DMS 273 (cell line): ENCODE results near the gene CDH8.
"Not testable (repeated sequence)": the region's sequence is repeated elsewhere in the genome, so short reads cannot be mapped to it uniquely, and the experiment has no call there.

ENCODE experiments used
- DNase-seq: peaks from one replicate; lab custom pipeline; 2025; ENCODE audit not compliant: unreplicated experiment; lab: John Stamatoyannopoulos, UW

The CDH8 gene

GRCh38 chr16:61937646-61938045 lies 98.6 kb downstream of the CDH8 start:
- no peak for DNase-seq

- peak; percentile 9 for DNase-seq
Observed at GRCh38 chr16:61936522-61936921, 99.7 kb downstream of the CDH8 start.

DNA sequence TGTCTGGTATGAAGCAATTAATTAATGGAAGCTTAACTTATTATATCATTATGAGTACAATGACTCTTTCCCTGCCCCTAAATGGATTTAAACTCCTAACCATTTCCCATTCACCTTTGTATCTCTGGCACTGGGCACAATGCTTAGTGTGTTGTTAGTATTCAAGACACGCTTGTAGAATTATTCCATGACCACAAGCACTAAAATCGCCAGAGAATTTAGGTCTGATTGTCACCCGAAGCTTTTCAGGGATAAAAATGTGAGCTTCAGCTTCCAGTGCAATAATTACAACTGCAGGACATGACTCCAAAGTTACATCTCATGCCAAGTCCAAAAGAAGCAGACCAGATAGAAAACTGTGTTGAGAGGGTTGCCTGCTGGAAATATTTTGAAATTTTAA lies 101.6 kb downstream of the CDH8 start:
- no peak for DNase-seq

- no peak for DNase-seq
Observed at GRCh38 chr16:61929776-61930175, 106.5 kb downstream of the CDH8 start.

GRCh38 chr16:61926766-61927165 lies 109.5 kb downstream of the CDH8 start:
- DNase-seq, result no peak

DNA sequence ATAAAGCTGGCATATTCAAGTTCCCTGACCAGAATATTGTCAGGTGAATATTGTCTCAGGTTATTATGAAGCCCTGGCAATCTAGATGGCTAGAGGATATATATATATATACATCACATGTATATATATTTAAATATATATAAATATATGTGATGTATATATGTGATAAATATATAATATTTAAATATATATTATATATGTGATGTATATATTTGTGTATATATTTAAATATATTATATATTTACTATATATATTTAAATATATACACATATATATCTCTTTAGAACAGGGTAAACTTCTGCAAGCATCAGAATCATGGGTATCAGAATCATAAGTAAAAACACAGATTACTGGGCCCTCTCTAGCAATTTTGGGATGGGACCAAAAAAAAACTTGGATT lies 112.6 kb downstream of the CDH8 start:
- DNase-seq, result no peak

GRCh38 chr16:61921373-61921772 lies 114.9 kb downstream of the CDH8 start:
- no peak for DNase-seq

GRCh38 chr16:61917865-61918826 lies 118.1 kb downstream of the CDH8 start:
- not testable (repeated sequence) for DNase-seq

DNA sequence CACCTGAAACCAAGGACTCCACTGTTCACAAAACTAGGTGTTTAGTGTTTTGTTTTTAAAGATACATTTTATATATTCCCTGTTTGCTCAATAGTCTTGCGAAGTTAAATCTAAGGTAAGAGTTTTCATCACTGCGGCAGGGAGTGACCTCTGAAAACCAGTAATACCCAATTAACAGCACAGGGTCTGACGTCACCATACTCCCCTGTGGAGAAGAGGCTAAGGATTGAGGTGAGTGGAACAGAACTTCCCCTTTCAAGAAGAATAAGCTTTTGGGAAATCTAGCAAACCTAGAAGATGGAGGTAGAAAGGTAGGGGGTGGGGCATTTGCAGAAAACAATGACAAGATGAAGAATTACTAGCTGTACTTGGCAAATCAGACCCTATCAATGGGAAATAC lies 120.7 kb downstream of the CDH8 start:
- DNase-seq, result no peak

DNA sequence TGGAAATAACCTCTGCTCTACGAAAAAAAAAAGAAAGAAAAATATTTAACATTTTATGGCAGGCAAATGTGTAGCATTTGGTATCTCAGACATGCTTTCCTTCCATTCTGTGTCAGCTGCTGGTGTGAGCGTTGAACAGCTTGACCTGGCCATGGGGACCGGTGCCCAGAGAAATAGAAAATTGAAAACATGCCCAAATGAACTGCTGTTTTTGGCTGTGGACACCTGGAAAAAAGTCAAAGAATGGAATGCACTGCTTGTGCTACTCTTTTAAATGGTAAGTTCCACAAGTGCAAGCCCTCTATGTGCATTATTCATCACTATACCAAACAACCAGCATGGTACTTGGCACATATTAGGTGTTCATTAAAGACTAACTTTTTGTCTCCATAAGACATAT lies 127.2 kb downstream of the CDH8 start:
- DNase-seq, result no peak

DNA sequence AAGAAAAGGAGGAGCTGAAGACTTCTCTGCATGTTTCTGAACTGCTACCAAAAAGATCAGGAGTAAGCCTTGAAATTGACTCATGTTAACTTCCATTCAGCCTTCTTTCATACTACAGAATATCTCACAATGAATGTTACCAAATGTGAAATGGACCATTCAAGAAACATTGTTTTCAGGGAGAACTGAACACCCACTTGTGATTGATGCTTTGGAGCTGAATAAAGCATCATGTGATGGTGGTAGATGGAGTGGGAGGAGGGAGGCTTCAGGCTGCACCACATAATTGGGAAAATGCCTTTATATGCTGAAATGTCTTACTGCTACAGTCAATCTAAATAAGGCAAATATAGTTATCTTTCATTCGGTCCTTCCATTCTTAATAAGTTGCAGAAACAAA lies 127.8 kb downstream of the CDH8 start:
- DNase-seq, result no peak

DNA sequence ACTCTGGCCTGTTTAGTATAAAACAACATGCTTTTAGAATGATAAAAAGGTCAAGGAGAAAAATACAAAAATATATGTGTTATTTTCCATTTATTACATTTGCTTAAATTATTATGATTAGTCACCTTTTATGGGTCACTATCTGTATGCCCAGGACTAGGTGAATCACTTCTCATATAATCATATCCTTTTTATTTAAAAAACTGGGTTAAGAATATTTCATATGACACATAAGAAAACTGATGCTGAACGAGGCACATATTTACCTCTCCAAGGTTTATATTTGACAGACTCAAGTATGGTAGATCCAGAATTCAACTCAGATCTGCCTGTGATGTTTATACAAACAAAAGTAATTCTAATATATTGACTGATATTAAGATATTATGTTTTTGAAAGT lies 134.5 kb downstream of the CDH8 start:
- no peak for DNase-seq

DNA sequence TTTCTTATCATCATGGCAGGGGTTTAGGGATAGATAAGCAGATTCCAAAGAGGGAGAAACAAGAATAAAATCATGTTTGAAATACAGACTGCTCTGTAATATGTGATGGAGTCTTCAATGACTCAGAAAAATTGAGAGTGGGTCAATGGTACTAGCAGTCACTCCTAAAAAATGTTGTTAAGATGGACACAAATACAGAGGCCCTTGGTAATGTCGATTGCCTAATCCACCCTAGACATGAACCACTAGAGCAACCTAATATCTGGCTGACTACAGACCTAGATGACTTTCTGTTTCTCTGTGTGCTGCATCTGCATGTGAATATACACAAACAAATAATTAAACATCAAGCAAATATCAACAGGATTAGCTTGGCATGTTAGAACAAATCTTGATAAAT lies 135.8 kb downstream of the CDH8 start:
- DNase-seq, result no peak

DNA sequence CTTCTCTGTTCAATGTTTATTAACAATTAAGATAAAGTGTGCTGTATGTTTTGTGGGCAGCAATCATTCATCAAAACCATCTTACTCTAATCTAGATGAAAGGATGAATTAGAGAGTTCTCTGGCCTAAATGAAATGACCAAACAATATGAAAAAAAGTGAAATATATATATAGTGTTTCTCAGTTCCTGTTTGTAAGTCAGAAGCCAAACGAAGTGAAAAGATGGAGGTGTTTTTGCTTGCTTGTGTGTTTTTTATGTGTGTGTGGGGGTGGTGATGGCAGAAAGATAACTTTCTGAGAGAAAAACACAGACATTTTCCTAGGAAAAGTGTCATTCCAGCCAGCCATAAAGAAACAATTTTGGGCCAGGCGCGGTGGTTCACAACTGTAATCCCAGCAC lies 138.6 kb downstream of the CDH8 start:
- no peak for DNase-seq

DNA sequence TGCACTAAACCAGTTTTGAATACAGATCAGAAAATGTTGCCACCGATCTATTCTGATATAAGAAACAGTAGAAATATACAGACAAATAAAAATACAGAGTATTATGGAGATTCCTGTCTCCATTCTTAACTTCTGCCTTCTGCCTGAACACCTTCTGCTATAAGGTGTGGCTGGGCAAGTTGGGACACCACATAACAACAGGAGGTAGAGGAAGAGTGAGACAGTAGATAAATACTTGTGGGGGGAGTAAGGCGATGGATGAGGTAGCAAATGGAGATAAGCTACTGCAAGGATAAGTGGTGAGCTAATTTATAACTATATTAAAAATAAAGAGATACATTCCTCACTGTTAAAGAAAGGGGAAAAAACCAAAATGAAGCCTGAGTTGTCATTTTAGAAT lies 143.7 kb downstream of the CDH8 start:
- DNase-seq, result no peak

DNA sequence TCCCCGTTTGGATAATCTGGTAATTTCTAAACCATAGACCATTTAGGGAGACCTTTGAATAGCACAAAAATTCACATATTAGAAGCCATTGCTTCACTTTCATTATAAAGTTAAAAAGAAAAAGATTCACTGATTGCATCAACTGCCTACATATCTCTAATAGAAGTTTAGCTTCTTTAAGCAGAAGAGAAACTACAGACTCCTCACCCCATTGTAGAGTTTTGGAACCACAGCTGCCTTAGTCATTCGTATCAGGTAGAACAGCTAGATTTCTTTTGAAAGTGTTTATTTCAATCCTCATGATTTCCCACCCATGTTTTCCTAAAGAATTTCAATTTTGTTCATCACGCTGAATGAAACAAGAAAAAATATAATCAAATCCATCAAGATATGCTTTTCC lies 144.8 kb downstream of the CDH8 start:
- no peak for DNase-seq

DNA sequence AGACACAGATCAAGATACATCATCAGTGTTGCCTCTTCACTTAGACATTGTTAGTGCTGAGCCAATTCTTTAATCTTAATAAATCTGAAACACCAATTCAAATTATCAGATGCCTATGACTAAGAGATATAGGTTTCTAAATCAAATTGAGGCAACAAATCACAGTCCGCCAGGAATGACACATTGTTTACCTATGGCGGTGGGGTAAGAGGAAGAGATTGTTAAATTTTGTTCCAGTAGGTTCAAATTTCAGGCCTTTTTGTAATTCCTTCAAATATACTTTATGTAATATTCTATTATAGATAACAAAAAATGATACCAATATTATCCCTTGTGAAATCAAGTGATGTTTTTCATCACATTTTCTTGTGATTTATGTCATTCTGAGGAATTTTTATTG lies 145.9 kb downstream of the CDH8 start:
- DNase-seq, result no peak

GRCh38 chr16:61887903-61888302 lies 148.3 kb downstream of the CDH8 start:
- DNase-seq, result no peak

- DNase-seq, result no peak
Observed at GRCh38 chr16:61885343-61885742, 150.9 kb downstream of the CDH8 start.

DNA sequence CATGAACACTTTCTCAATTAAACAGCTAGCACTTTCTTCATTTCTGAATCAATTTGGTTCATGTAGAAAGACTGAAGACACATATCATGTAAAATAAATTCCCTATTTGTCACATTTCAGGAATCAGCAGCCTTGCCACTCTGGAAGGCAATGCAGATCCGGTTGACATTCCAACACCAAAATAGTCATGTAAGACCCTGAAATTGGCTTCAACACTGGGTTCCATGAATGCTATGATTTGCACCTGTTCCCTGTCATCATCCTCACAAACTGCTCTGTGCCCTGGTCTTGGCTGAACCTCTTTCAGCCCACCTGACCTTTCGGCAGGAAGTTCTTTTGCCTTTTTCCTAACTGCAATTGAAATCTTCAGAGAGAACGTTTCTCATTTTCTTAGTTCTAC lies 156.9 kb downstream of the CDH8 start:
- no peak for DNase-seq

- DNase-seq, result no peak
Observed at GRCh38 chr16:61877436-61877835, 158.8 kb downstream of the CDH8 start.

DNA sequence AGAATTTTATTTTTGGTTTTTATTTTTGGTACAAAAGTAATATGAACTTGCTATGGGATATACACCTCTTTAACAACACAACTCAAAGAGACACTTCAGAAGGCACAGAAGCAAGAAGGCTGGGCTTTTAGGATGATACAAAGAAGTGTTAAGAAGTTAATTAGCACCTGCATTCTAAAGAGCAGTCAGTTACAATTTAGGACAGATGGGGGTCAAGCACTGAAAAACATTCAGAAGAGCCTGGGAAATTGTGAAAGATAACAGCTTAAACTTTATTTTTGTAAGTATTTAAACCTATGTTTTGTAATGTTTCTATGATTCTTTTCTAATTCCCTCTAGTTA lies 163.5 kb downstream of the CDH8 start:
- DNase-seq, result no peak
